Measurements from ENCODE around the gene SLC15A5. TPM values are rescaled to one million over a fixed set of nuclear protein-coding genes. Genes with fewer than 3 reads are reported as not detected.

Gene SLC15A5
- total RNA-seq, 1 experiment from 2014 or later, result not detected

DNA sequence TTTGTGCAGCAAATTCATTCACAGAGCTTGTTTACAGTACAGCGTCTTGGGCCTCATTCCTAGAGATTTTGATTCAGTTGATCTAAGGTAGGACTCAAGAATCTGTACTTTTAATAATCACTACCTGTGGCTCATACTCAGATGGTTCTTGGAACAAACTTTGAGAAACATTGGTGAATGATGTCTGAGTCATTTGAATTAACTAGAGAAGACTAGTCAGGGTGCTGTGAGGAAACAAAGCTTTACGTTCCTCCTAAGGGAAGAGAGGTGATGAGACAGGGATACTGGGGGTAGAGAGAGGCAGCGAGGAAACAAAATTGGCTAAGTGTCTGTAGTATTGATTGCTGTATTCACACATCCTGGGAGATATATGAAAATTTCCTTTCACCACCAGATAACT is 109.4 kb downstream of the SLC15A5 start:
- CTCF ChIA-PET, result no interaction called here

DNA sequence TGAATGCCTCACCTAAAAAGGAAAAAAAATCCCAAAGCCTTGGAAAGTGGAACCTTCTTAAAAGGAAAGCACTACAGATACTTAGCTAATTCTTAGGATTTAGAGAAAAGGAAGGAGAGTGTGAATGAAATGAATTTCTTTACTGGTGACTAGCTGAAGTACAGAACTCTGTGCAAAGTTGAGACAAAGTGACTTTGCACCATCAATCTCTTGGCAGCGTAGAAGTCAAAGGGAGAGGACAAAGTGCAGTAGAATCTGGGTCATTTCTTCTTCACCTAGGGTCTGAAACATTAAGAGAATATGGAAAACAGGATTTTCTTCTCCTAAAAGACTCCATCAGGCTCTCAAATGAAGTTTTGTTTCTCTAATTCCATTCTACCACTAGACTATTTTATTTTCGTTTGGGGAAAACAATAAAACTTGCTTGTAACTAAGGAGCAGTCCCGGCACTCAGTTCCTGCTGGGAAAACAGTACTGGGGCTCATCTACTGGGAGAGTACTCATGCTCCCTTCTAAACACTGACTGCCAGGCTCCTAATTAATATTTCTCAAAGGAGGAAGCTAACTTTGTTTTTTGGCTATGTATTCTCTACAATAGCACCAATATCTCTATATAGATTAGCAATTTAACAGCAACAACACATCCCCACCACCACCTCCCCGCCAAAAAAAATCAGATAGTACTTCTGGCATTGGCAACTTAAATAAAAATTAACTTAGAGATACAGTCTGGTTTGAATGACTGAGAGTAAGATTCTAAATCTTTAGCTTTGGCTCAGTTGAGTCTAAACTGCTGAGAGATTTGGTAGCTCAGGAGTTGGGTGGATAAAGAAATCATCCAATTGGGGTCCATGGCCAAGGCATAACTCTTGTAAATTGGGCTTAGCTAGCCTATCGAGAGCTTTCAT is 110.7 kb downstream of the SLC15A5 start:
- BruUV-seq (replicated peaks), result no TSS peak
- intact Hi-C loops (cut with micrococcal nuclease; ENCODE audit: unreplicated experiment), result loop anchor here (5.0 kb wide), 1 partner anchor 520 kb away; no protein-coding TSS in a partner anchor
- CTCF ChIA-PET, result no interaction called here
- H3K27ac Mint-ChIP-seq (ENCODE audit: unreplicated experiment), result no peak overlapping the region
- no peak for DNase-seq
- no peaks in the 10 kb centered on the region for H3K4me1 Mint-ChIP-seq (ENCODE audit: low read depth, unreplicated experiment)
- H3K9me3 Mint-ChIP-seq (ENCODE audit: low read depth, unreplicated experiment), result no peaks in the 10 kb centered on the region
- H3K4me3 Mint-ChIP-seq (ENCODE audit: low read depth, unreplicated experiment), result no peak overlapping the region
- TF ChIP-seq, protein P1, sequence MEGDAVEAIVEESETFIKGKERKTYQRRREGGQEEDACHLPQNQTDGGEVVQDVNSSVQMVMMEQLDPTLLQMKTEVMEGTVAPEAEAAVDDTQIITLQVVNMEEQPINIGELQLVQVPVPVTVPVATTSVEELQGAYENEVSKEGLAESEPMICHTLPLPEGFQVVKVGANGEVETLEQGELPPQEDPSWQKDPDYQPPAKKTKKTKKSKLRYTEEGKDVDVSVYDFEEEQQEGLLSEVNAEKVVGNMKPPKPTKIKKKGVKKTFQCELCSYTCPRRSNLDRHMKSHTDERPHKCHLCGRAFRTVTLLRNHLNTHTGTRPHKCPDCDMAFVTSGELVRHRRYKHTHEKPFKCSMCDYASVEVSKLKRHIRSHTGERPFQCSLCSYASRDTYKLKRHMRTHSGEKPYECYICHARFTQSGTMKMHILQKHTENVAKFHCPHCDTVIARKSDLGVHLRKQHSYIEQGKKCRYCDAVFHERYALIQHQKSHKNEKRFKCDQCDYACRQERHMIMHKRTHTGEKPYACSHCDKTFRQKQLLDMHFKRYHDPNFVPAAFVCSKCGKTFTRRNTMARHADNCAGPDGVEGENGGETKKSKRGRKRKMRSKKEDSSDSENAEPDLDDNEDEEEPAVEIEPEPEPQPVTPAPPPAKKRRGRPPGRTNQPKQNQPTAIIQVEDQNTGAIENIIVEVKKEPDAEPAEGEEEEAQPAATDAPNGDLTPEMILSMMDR (IDR thresholded peaks at IDR 0.05; ENCODE audit: unreplicated experiment), result no peak
- H3K36me3 Mint-ChIP-seq (ENCODE audit: insufficient read depth, unreplicated experiment), result no peaks in the 10 kb centered on the region
- H3K27me3 Mint-ChIP-seq (ENCODE audit: unreplicated experiment), result no peaks in the 10 kb centered on the region

More for the DNA sequence above, 109.4 kb downstream of the SLC15A5 start:
- TF ChIP-seq, protein P1 (IDR thresholded peaks at IDR 0.05; ENCODE audit: unreplicated experiment), result no peak
- H3K4me1 Mint-ChIP-seq (ENCODE audit: low read depth, unreplicated experiment), result no peaks in the 10 kb centered on the region
- no peaks in the 10 kb centered on the region for H3K27me3 Mint-ChIP-seq (ENCODE audit: unreplicated experiment)
- no peak for DNase-seq
- no peaks in the 10 kb centered on the region for H3K9me3 Mint-ChIP-seq (ENCODE audit: low read depth, unreplicated experiment)
- intact Hi-C loops (cut with micrococcal nuclease; ENCODE audit: unreplicated experiment), result loop anchor here (5.0 kb wide), 1 partner anchor 519 kb away; no protein-coding TSS in a partner anchor
- no peaks in the 10 kb centered on the region for H3K36me3 Mint-ChIP-seq (ENCODE audit: insufficient read depth, unreplicated experiment)
- H3K4me3 Mint-ChIP-seq (ENCODE audit: low read depth, unreplicated experiment), result no peak overlapping the region
- BruUV-seq (replicated peaks), result no TSS peak
- no peak overlapping the region for H3K27ac Mint-ChIP-seq (ENCODE audit: unreplicated experiment)

DNA sequence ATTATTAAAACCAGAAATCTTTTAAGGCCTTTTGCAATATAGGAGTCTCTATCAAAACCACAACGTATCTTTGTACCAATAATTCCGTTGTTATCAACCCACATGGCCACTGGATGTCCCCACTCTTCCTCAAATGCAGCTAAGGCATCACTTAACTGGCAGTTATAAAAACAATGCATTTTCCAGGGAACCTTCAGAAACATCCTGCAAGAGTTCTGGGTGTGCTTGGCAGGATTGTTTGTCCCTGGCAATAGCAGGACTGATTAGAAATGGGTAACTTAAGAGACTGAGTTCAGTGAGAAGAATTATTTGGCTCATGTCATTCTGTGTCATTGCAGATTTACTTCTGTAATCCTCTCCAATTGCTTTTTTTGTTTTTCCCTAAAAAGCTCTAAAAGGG is 112.0 kb downstream of the SLC15A5 start:
- DNase-seq, result peak; percentile 56
- H3K9me3 Mint-ChIP-seq (ENCODE audit: low read depth, unreplicated experiment), result no peaks in the 10 kb centered on the region
- intact Hi-C loops (cut with micrococcal nuclease; ENCODE audit: unreplicated experiment), result loop anchor here (1.0 to 5.0 kb wide), 2 partner anchors 195 to 522 kb away; no protein-coding TSS in a partner anchor
- H3K27ac Mint-ChIP-seq (ENCODE audit: unreplicated experiment), result no peak overlapping the region
- CTCF ChIA-PET, result interaction anchor here (1.0 to 1.2 kb wide), 4 partner anchors 187 to 220 kb away, joined by 3 to 5 read pairs (median 4); no protein-coding TSS in a partner anchor
- H3K36me3 Mint-ChIP-seq (ENCODE audit: insufficient read depth, unreplicated experiment), result no peaks in the 10 kb centered on the region
- no peaks in the 10 kb centered on the region for H3K4me1 Mint-ChIP-seq (ENCODE audit: low read depth, unreplicated experiment)
- H3K27me3 Mint-ChIP-seq (ENCODE audit: unreplicated experiment), result no peaks in the 10 kb centered on the region
- H3K4me3 Mint-ChIP-seq (ENCODE audit: low read depth, unreplicated experiment), result no peak overlapping the region
- TF ChIP-seq, protein P1 (IDR thresholded peaks at IDR 0.05; ENCODE audit: unreplicated experiment), result peak; percentile 55
- BruUV-seq (replicated peaks), result no TSS peak

DNA sequence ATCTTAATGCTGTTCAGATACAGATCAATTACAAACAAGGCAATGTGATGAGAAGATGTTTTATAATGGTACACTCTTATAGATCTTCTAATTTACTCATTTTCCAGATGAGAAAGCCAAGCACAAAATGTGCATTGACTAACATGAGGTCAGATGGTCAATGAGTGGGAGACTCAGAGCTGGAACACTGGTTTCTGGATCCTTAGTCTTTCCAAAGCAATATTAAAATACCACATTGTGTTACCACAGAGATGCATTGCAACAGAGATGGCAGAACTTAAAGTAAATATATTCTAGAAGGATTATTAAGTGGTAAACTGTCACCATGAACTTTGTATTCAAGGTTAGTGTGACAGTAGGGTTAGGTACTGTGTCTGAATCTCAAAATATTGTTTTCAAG is 113.6 kb downstream of the SLC15A5 start:
- H3K9me3 Mint-ChIP-seq (ENCODE audit: low read depth, unreplicated experiment), result no peaks in the 10 kb centered on the region
- H3K27ac Mint-ChIP-seq (ENCODE audit: unreplicated experiment), result no peak overlapping the region
- no peaks in the 10 kb centered on the region for H3K27me3 Mint-ChIP-seq (ENCODE audit: unreplicated experiment)
- H3K4me3 Mint-ChIP-seq (ENCODE audit: low read depth, unreplicated experiment), result no peak overlapping the region
- TF ChIP-seq, protein P1 (IDR thresholded peaks at IDR 0.05; ENCODE audit: unreplicated experiment), result no peak
- H3K36me3 Mint-ChIP-seq (ENCODE audit: insufficient read depth, unreplicated experiment), result no peaks in the 10 kb centered on the region
- H3K4me1 Mint-ChIP-seq (ENCODE audit: low read depth, unreplicated experiment), result no peaks in the 10 kb centered on the region
- DNase-seq, result no peak
- intact Hi-C loops (cut with micrococcal nuclease; ENCODE audit: unreplicated experiment), result loop anchor here (5.0 kb wide), 1 partner anchor 87 kb away; no protein-coding TSS in a partner anchor
- no TSS peak for BruUV-seq (replicated peaks)
- CTCF ChIA-PET, result no interaction called here
